SU-DHL-6 (cell line): ENCODE data around the gene MPRIP.

Source experiments
- H2AFZ ChIP-seq: fragments of 200-600 bp; sonication (generic); 2 replicates; pipeline ENCODE4 v1.6.1; 2014; ENCODE audit warnings: low read depth, mild to moderate bottlenecking, moderate library complexity, mixed read lengths, antibody characterized with exemption, low read length; ENCODE audit not compliant: severe bottlenecking
- H3F3A ChIP-seq: fragments of 200-600 bp; shearing (Covaris generic); 2 replicates; pipeline ENCODE4 v1.6.0; 2016; ENCODE audit warnings: antibody characterized with exemption, mild to moderate bottlenecking; ENCODE audit not compliant: insufficient read depth
- H3K27ac ChIP-seq: fragments of 200-600 bp; sonication (generic); 2 replicates; pipeline ENCODE4 v1.5.1; 2016; ENCODE audit warnings: low read depth, mild to moderate bottlenecking, low read length, moderate library complexity, mixed read lengths
- H3K27me3 ChIP-seq: fragments of 200-600 bp; sonication (generic), shearing (Covaris generic); 2 replicates; pipeline ENCODE4 v1.6.0; 2014; ENCODE audit warnings: mild to moderate bottlenecking, low read length
- H3K36me3 ChIP-seq: fragments of 200-600 bp; sonication (generic); 2 replicates; pipeline ENCODE4 v1.6.1; 2014; ENCODE audit warnings: mild to moderate bottlenecking, low read length, mixed read lengths
- H3K4me2 ChIP-seq: fragments of 300-600, 200-600 bp; shearing (Covaris generic), sonication (generic); 2 replicates; pipeline ENCODE4 v1.6.0; 2014; ENCODE audit warnings: low read length, low read depth, mild to moderate bottlenecking; ENCODE audit not compliant: poor library complexity, severe bottlenecking
- H3K4me3 ChIP-seq: fragments of 200-600 bp; sonication (generic); 2 replicates; pipeline ENCODE4 v1.5.1; 2014; ENCODE audit warnings: antibody characterized with exemption, low read length, mild to moderate bottlenecking, mixed read lengths; ENCODE audit not compliant: insufficient read depth, poor library complexity, severe bottlenecking
- H3K79me2 ChIP-seq: fragments of 200-600 bp; sonication (generic); 2 replicates; pipeline ENCODE4 v1.6.1; 2014; ENCODE audit warnings: mild to moderate bottlenecking, low read length, moderate library complexity; ENCODE audit not compliant: insufficient read depth
- H3K9ac ChIP-seq: fragments of 200-600 bp; sonication (generic); 2 replicates; pipeline ENCODE4 v1.7.0; 2014; ENCODE audit warnings: mild to moderate bottlenecking, low read length
- H3K9me2 ChIP-seq: fragments of 200-600 bp; sonication (generic); replicated peaks from 2 replicates; pipeline ENCODE4 v1.6.1; 2014; ENCODE audit warnings: low read length; ENCODE audit not compliant: insufficient read depth
- H3K9me3 ChIP-seq: fragments of 200-600 bp; sonication (generic); 2 replicates; pipeline ENCODE4 v1.6.1; 2014; ENCODE audit warnings: low read length, mixed read lengths; ENCODE audit not compliant: insufficient read depth
- H4K20me1 ChIP-seq: fragments of 200-600 bp; sonication (generic); 2 replicates; pipeline ENCODE4 v1.6.1; 2014; ENCODE audit warnings: low read depth, mild to moderate bottlenecking, antibody characterized with exemption, low read length, moderate library complexity, mixed read lengths
- EZH2phosphoT487 ChIP-seq: fragments of 200-600 bp; sonication (generic), shearing (Covaris generic); conservative IDR thresholded peaks from 2 replicates; pipeline ENCODE4 v1.6.1; 2018; ENCODE audit warnings: mild to moderate bottlenecking, antibody characterized with exemption, low read length, moderate library complexity, mixed read lengths
- TF ChIP-seq, protein P1 (sequence below): fragments of 200-600 bp; sonication (generic); IDR thresholded peaks from one replicate; pipeline ENCODE4 v1.5.1; 2017; ENCODE audit warnings: antibody characterized with exemption, mild to moderate bottlenecking, low read length, moderate library complexity; ENCODE audit not compliant: insufficient read depth, poor library complexity, severe bottlenecking

Gene MPRIP

DNA sequence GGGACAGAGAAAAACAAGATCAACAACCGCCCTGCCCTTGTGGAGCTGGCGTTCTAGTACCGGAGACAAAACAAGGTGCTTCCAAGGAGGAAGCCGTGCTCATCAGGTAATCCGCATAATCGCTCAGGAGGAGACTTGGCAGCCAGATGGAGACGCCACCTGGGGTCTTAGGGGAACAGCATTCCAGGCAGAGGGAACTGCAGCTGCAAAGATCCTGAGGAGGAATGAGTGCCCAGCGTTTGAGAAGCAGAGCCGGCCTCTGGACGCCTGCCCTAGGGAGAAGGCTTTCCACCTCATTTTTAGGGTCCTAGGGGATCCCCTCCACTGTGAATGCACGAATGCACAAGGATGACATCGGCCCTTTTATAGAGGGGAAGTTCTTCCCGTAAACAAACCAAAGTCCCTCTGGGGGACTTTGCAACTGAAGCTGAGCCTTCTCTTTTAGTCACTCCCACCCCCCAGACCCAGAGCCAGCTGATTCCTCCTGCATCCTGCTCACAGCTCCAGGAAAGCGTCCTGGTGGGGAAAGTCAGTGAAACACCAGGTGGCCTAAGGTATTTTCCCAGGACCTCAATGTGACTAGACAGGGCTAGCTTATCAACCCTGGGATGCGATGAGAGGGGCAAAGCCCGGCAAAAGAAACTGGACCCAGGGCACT lies 13.2 kb upstream of the MPRIP start:
- H4K20me1 ChIP-seq = no peaks in the 10 kb centered on the region
- TF ChIP-seq, protein P1, sequence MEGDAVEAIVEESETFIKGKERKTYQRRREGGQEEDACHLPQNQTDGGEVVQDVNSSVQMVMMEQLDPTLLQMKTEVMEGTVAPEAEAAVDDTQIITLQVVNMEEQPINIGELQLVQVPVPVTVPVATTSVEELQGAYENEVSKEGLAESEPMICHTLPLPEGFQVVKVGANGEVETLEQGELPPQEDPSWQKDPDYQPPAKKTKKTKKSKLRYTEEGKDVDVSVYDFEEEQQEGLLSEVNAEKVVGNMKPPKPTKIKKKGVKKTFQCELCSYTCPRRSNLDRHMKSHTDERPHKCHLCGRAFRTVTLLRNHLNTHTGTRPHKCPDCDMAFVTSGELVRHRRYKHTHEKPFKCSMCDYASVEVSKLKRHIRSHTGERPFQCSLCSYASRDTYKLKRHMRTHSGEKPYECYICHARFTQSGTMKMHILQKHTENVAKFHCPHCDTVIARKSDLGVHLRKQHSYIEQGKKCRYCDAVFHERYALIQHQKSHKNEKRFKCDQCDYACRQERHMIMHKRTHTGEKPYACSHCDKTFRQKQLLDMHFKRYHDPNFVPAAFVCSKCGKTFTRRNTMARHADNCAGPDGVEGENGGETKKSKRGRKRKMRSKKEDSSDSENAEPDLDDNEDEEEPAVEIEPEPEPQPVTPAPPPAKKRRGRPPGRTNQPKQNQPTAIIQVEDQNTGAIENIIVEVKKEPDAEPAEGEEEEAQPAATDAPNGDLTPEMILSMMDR = no peak
- TF ChIP-seq EZH2phosphoT487 = no peak
- H3K27me3 ChIP-seq = no peaks in the 10 kb centered on the region
- no peaks in the 10 kb centered on the region for H3K9me2 ChIP-seq
- no peak overlapping the region for H3K27ac ChIP-seq
- H3K9ac ChIP-seq = no peak overlapping the region
- H2AFZ ChIP-seq = no peak overlapping the region
- H3F3A ChIP-seq = no peaks in the 10 kb centered on the region
- H3K4me3 ChIP-seq = no peak overlapping the region
- H3K4me2 ChIP-seq = no peak overlapping the region
- H3K36me3 ChIP-seq = no peaks in the 10 kb centered on the region
- no peaks in the 10 kb centered on the region for H3K79me2 ChIP-seq
- H3K9me3 ChIP-seq = no peaks in the 10 kb centered on the region

DNA sequence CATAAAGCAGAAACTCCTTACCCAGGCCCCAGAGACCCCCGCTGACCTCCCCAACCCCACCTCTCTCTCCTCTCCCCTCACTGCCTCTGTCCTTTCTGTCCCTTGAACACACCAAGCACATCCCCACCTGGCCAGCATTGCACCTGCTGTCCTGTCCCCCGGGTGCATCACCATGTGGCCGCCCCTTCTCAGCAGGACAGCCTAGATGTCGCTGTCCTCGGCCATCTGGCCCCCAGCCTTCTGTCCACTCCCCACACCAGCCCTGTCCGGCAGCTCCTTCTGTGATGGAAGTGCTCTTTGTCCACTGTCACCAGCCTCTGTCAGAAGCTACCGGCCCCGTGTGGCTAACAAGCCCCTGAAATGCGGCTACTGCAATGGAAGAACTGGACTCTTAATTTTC lies 12.3 kb upstream of the MPRIP start:
- Histone ChIP-seq H3K4me3 (no peak overlapping the region), H3K79me2 (no peaks in the 10 kb centered on the region), H3K9me3 (no peaks in the 10 kb centered on the region), H2AFZ (no peak overlapping the region), H3K9ac (no peak overlapping the region), H3K9me2 (no peaks in the 10 kb centered on the region), H3K27me3 (no peaks in the 10 kb centered on the region), H3K27ac (no peak overlapping the region), H3F3A (no peaks in the 10 kb centered on the region), H4K20me1 (no peaks in the 10 kb centered on the region), H3K36me3 (no peaks in the 10 kb centered on the region), H3K4me2 (no peak overlapping the region)
- TF ChIP-seq, protein P1 = no peak
- no peak for TF ChIP-seq EZH2phosphoT487

DNA sequence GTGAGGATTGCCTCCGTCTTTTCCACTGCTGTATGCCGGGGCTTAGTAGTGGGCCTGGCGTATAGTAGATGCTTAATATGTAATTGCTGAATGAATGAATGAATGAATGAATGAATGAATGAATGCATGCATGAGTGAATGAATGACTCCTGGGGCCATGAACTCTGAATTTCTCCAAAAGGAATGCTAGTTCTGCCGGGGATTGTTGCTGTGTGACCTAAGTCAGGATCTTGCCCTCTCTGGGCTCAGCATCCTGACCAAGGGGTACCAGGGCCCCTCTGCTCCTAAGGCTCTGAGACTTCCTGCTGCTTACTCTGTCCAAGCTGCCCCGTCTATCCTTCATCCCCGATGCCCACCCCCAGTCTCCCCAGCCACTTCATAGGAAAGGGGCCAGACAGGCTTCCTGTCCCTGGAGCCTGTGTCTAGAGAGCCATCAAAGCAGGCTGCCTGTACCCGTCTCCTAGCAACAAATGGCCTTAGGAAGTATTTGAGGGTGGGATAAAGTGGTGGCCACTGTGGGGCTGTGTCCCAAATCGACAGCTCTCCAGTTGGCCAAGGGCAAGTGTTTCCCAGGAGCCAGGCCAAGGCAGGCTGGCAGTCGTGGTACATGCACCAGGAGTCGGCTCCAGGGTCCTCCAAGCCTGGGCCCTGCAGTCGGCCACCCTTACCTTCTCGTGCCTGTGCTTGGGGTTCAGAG lies 11.6 kb upstream of the MPRIP start:
- Histone ChIP-seq H2AFZ (no peak overlapping the region), H3K9me3 (no peaks in the 10 kb centered on the region), H3K4me2 (no peak overlapping the region), H4K20me1 (no peaks in the 10 kb centered on the region), H3K36me3 (no peaks in the 10 kb centered on the region), H3F3A (no peaks in the 10 kb centered on the region), H3K27me3 (no peaks in the 10 kb centered on the region), H3K4me3 (no peak overlapping the region), H3K9ac (no peak overlapping the region), H3K27ac (no peak overlapping the region), H3K9me2 (no peaks in the 10 kb centered on the region), H3K79me2 (no peaks in the 10 kb centered on the region)
- no peak for TF ChIP-seq EZH2phosphoT487
- TF ChIP-seq, protein P1 = no peak
